Sigmoid colon (tissue), 4 donors: ENCODE results near the gene MTUS2.

Experiments used
- POLR2A ChIP-seq, 2 donors: fragments of 450-650 bp; IDR thresholded peaks; one replicate each; pipeline ENCODE4 v1.6.1; 2016; ENCODE audit warnings: antibody characterized with exemption in 2 of 2, mild to moderate bottlenecking in 2 of 2, moderate library complexity in 2 of 2
- POLR2AphosphoS5 ChIP-seq, 4 donors: sonication (generic); formaldehyde crosslinking; IDR thresholded peaks; one replicate each; pipeline ENCODE4 v1.6.1; 2017; ENCODE audit warnings: antibody characterized with exemption in 4 of 4
- TF ChIP-seq, protein P1 (sequence below), 4 experiments: fragments of 450-650 bp in 3 of 4; fragments of 200-600 bp in 1 of 4; IDR thresholded peaks; one replicate each; pipeline ENCODE4 v1.5.1; 2016 to 2019; ENCODE audit warnings: antibody characterized with exemption in 4 of 4, mild to moderate bottlenecking in 3 of 4, moderate library complexity in 2 of 4

DNA sequence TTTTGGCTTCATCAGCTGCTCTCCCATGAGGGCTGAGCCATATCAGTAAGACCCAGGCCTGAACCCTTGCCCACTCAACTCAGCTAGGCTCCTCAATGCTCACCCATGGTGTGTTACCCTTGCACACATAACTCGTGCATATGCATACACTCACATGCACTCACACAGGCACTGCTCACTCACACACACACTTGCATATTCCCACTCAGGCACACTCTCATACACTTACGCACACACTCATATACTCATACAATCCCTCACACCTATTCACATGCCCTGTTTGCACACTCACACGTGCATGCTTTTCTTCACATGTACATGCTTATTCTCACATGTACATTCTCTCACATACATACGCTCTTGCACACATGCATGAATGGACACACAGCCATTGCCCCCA lies 681.5 kb downstream of the MTUS2 start:
- TF ChIP-seq, protein P1, sequence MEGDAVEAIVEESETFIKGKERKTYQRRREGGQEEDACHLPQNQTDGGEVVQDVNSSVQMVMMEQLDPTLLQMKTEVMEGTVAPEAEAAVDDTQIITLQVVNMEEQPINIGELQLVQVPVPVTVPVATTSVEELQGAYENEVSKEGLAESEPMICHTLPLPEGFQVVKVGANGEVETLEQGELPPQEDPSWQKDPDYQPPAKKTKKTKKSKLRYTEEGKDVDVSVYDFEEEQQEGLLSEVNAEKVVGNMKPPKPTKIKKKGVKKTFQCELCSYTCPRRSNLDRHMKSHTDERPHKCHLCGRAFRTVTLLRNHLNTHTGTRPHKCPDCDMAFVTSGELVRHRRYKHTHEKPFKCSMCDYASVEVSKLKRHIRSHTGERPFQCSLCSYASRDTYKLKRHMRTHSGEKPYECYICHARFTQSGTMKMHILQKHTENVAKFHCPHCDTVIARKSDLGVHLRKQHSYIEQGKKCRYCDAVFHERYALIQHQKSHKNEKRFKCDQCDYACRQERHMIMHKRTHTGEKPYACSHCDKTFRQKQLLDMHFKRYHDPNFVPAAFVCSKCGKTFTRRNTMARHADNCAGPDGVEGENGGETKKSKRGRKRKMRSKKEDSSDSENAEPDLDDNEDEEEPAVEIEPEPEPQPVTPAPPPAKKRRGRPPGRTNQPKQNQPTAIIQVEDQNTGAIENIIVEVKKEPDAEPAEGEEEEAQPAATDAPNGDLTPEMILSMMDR (IDR thresholded peaks at IDR 0.05), result no peak
- TF ChIP-seq POLR2A (IDR thresholded peaks at IDR 0.05) (no peak), POLR2AphosphoS5 (IDR thresholded peaks at IDR 0.05) (no peak)
